Amniotic stem cell (primary cell): Measurements from ENCODE around the gene COPB1.

Experiments
- DNase-seq: peaks from one replicate; lab custom pipeline; 2025; lab: John Stamatoyannopoulos, UW

Gene COPB1

GRCh38 chr11:14503023-14503422 lies 3.4 kb upstream of the COPB1 start:
- DNase-seq: no peak

- no peak for DNase-seq
Observed at GRCh38 chr11:14502039-14502438, 2.4 kb upstream of the COPB1 start.

- DNase-seq: peak; percentile 4
Observed at GRCh38 chr11:14500181-14500651, 605 bp upstream of the COPB1 start.

- DNase-seq: no peak
Observed at GRCh38 chr11:14499178-14499559, 442 bp downstream of the COPB1 start.

- DNase-seq: no peak
Observed at GRCh38 chr11:14480716-14481115, 18.9 kb downstream of the COPB1 start.

- DNase-seq: no peak
Observed at GRCh38 chr11:14471127-14471526, 28.5 kb downstream of the COPB1 start.

- no peak for DNase-seq
Observed at GRCh38 chr11:14463623-14464022, 36.0 kb downstream of the COPB1 start.

- no peak for DNase-seq
Observed at GRCh38 chr11:14460147-14460546, 39.5 kb downstream of the COPB1 start.

GRCh38 chr11:14458377-14458776 lies 41.2 kb downstream of the COPB1 start:
- DNase-seq: no peak

GRCh38 chr11:14455648-14456430 lies 43.8 kb downstream of the COPB1 start:
- DNase-seq: no peak

- DNase-seq: no peak
Observed at GRCh38 chr11:14454861-14455632, 44.6 kb downstream of the COPB1 start.

GRCh38 chr11:14451825-14452224 lies 47.8 kb downstream of the COPB1 start:
- DNase-seq: no peak

GRCh38 chr11:14449302-14449714 lies 50.3 kb downstream of the COPB1 start:
- DNase-seq: no peak

- no peak for DNase-seq
Observed at GRCh38 chr11:14448240-14448639, 51.4 kb downstream of the COPB1 start.

GRCh38 chr11:14446701-14447169 lies 52.9 kb downstream of the COPB1 start:
- no peak for DNase-seq

GRCh38 chr11:14445542-14446530 lies 53.8 kb downstream of the COPB1 start:
- DNase-seq: no peak

- DNase-seq: no peak
Observed at GRCh38 chr11:14444441-14445189, 55.0 kb downstream of the COPB1 start.

GRCh38 chr11:14443638-14444037 lies 56.0 kb downstream of the COPB1 start:
- no peak for DNase-seq

- no peak for DNase-seq
Observed at GRCh38 chr11:14435717-14436512, 63.7 kb downstream of the COPB1 start.

GRCh38 chr11:14425621-14426020 lies 74.0 kb downstream of the COPB1 start:
- DNase-seq: no peak
